ENCODE results near the gene LIN7A. TPM values are rescaled to one million over a fixed set of nuclear protein-coding genes. Genes with fewer than 3 reads are reported as not detected.

Gene LIN7A
- total and polyA plus RNA-seq, 2 of the 8 experiments (the other 6 are each of a cell fraction or from before 2014, with no cell fraction given), result 5.8 to 22.0 TPM

DNA sequence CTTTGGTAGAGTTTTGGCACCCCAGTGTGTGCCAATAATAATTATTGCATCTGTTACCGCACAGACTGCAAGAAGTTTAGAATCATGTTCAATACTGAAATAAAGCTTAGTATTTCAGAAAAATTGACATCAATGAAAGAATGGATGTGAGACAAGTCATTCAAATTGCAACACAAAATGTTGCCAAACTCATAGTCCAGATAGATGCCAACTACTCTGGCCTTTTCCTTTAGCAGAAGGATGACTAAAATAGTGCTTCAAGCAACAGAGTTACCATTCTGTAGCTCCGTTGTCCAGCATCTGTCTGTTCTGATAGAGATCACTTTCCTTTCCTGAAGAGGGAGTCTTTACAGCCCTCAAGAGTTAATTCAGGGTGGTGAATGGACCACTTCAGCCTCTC lies 77.5 kb downstream of the LIN7A start (continued):
- TF ChIP-seq, protein P1, sequence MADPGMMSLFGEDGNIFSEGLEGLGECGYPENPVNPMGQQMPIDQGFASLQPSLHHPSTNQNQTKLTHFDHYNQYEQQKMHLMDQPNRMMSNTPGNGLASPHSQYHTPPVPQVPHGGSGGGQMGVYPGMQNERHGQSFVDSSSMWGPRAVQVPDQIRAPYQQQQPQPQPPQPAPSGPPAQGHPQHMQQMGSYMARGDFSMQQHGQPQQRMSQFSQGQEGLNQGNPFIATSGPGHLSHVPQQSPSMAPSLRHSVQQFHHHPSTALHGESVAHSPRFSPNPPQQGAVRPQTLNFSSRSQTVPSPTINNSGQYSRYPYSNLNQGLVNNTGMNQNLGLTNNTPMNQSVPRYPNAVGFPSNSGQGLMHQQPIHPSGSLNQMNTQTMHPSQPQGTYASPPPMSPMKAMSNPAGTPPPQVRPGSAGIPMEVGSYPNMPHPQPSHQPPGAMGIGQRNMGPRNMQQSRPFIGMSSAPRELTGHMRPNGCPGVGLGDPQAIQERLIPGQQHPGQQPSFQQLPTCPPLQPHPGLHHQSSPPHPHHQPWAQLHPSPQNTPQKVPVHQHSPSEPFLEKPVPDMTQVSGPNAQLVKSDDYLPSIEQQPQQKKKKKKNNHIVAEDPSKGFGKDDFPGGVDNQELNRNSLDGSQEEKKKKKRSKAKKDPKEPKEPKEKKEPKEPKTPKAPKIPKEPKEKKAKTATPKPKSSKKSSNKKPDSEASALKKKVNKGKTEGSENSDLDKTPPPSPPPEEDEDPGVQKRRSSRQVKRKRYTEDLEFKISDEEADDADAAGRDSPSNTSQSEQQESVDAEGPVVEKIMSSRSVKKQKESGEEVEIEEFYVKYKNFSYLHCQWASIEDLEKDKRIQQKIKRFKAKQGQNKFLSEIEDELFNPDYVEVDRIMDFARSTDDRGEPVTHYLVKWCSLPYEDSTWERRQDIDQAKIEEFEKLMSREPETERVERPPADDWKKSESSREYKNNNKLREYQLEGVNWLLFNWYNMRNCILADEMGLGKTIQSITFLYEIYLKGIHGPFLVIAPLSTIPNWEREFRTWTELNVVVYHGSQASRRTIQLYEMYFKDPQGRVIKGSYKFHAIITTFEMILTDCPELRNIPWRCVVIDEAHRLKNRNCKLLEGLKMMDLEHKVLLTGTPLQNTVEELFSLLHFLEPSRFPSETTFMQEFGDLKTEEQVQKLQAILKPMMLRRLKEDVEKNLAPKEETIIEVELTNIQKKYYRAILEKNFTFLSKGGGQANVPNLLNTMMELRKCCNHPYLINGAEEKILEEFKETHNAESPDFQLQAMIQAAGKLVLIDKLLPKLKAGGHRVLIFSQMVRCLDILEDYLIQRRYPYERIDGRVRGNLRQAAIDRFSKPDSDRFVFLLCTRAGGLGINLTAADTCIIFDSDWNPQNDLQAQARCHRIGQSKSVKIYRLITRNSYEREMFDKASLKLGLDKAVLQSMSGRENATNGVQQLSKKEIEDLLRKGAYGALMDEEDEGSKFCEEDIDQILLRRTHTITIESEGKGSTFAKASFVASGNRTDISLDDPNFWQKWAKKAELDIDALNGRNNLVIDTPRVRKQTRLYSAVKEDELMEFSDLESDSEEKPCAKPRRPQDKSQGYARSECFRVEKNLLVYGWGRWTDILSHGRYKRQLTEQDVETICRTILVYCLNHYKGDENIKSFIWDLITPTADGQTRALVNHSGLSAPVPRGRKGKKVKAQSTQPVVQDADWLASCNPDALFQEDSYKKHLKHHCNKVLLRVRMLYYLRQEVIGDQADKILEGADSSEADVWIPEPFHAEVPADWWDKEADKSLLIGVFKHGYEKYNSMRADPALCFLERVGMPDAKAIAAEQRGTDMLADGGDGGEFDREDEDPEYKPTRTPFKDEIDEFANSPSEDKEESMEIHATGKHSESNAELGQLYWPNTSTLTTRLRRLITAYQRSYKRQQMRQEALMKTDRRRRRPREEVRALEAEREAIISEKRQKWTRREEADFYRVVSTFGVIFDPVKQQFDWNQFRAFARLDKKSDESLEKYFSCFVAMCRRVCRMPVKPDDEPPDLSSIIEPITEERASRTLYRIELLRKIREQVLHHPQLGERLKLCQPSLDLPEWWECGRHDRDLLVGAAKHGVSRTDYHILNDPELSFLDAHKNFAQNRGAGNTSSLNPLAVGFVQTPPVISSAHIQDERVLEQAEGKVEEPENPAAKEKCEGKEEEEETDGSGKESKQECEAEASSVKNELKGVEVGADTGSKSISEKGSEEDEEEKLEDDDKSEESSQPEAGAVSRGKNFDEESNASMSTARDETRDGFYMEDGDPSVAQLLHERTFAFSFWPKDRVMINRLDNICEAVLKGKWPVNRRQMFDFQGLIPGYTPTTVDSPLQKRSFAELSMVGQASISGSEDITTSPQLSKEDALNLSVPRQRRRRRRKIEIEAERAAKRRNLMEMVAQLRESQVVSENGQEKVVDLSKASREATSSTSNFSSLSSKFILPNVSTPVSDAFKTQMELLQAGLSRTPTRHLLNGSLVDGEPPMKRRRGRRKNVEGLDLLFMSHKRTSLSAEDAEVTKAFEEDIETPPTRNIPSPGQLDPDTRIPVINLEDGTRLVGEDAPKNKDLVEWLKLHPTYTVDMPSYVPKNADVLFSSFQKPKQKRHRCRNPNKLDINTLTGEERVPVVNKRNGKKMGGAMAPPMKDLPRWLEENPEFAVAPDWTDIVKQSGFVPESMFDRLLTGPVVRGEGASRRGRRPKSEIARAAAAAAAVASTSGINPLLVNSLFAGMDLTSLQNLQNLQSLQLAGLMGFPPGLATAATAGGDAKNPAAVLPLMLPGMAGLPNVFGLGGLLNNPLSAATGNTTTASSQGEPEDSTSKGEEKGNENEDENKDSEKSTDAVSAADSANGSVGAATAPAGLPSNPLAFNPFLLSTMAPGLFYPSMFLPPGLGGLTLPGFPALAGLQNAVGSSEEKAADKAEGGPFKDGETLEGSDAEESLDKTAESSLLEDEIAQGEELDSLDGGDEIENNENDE (IDR thresholded peaks at IDR 0.05; ENCODE audit: insufficient replicate concordance, low read length), result no peak
- no peak for TF ChIP-seq BACH1 (IDR thresholded peaks at IDR 0.05; ENCODE audit: low read length)
- no peak for TF ChIP-seq CBX5 (IDR thresholded peaks at IDR 0.05; ENCODE audit: low read depth, low read length)
- no peak for TF ChIP-seq TBP (IDR thresholded peaks at IDR 0.05; ENCODE audit: low read depth, low read length)
- no peak for TF ChIP-seq BRCA1 (IDR thresholded peaks at IDR 0.05; ENCODE audit: low read depth, low read length)
- TF ChIP-seq RBBP5 (IDR thresholded peaks at IDR 0.05; ENCODE audit: borderline replicate concordance, low read depth, low read length), result no peak
- TF ChIP-seq SP2 (IDR thresholded peaks at IDR 0.05; ENCODE audit: low read length), result no peak
- TF ChIP-seq, protein P2, sequence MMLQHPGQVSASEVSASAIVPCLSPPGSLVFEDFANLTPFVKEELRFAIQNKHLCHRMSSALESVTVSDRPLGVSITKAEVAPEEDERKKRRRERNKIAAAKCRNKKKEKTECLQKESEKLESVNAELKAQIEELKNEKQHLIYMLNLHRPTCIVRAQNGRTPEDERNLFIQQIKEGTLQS (IDR thresholded peaks at IDR 0.05; ENCODE audit: insufficient read depth, low read depth, low read length), result no peak
- no peak for TF ChIP-seq POLR2A (IDR thresholded peaks at IDR 0.05; ENCODE audit: control extremely low read depth in 1 of 2, low read depth in 2 of 2, low read length in 2 of 2)
- no peak for TF ChIP-seq RNF2 (IDR thresholded peaks at IDR 0.05; ENCODE audit: borderline replicate concordance, low read depth, low read length, missing control alignments, poor library complexity, severe bottlenecking)
